GM21723 (cell line): ENCODE data around the gene KRT80.

Experiments used
- ATAC-seq: cut with Tn5 transposase; IDR thresholded peaks from one replicate; pipeline ENCODE4 v1.9.1; 2021; ENCODE audit warnings: mild to moderate bottlenecking, moderate library complexity; ENCODE audit not compliant: unreplicated experiment

KRT80 gene

GRCh38 chr12:52199294-52199919 lies 7.6 kb upstream of the KRT80 start:
- ATAC-seq = no peak

DNA sequence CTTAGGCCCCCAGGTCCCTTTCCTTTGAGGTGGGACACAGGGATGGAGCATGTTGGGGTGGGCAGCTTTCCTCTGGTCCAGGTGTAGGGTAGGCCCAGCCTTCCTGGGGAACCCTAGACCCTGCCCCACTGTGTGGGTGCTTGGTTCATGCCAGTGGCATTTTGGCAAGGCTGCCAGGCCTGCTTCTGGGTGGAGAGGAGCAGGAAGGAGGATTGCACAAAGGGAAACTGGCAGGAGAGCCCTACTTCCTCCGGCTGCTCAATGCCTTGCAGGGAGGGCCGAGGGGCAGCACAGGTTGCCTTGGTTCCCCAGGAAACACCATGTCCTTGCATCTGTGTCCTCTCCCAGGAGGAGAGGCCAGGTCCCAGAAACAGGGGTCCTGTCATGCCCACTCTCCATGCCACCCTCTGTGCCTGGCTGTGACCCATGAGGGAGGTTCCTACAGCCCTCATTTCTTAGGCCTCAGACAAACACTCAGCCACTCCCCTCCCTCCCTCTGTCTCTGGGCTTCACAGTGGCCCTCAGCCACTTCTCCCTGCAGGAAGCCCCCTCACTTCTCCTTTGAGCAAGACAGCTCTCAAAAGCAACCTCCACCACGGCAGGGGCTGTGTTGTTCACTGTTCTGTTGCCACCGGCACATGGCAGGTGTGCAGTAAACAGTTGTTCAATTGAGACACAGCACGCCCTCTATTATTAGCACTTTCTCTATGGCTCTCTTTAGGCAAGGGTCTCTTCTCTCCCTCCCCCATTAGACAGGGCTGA lies 6.8 kb upstream of the KRT80 start:
- ATAC-seq = no peak

DNA sequence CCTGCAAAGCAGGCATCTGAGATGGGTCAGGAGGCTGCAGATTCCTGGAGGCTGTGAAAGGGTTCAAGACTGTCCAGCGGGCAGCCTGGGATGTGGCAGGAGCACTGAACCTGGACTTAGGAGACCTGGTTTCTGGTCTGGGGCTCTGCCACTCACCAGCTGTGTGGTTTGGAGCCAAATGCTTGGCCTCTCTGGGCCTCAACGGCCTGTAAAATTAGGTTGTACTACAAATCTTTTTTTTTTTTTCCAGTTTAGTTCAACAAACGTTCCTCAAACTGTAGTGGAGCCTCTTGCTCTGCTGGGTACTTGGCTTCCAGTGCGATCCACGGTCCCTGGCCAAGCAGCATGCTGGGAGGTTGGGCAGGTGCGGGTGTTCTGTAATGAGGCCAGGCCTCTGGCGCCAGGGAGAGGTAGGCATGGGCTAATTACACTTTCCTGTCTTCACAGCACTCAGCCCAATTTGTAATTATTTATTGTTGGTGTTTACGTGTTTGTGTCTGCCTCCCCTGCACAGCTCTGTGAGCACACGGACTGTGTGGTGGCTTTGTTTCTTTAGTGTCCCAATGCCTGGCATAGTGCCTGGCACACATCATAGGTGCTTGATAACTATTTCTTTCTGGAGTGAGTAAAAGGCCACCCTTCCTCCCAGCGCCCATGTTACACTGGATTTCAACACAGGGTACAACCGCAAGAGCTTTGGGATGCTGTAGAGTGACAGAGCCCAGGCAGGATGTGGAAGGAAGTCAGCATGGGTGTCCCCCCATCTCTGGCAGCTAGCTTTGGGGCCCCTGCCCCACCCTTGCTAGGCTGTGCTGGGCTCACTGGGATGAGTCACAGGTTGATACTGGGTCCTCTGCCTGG lies 5.8 kb upstream of the KRT80 start:
- no peak for ATAC-seq

GRCh38 chr12:52195065-52195730 lies 3.4 kb upstream of the KRT80 start:
- no peak for ATAC-seq

GRCh38 chr12:52193991-52194390 lies 2.2 kb upstream of the KRT80 start:
- ATAC-seq = no peak

DNA sequence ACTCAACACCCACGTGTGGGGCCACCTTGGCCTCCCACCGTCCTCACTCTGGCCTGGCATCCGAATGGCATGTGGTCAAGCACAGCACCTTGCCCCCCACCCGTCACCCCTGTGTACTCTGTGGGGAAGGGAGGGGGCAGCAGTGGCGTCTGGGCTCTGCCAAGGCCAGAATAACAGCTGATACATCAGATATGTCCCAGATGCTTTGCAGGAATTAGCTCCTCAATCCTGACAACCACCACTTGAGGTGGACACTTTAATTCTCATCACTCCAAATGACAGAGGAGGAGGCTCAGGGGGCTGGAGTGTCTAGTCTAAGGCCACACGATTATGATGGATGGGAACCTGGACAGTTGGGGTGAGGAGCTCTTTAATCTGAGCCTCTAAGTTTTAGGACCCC lies 1.7 kb upstream of the KRT80 start:
- no peak for ATAC-seq

DNA sequence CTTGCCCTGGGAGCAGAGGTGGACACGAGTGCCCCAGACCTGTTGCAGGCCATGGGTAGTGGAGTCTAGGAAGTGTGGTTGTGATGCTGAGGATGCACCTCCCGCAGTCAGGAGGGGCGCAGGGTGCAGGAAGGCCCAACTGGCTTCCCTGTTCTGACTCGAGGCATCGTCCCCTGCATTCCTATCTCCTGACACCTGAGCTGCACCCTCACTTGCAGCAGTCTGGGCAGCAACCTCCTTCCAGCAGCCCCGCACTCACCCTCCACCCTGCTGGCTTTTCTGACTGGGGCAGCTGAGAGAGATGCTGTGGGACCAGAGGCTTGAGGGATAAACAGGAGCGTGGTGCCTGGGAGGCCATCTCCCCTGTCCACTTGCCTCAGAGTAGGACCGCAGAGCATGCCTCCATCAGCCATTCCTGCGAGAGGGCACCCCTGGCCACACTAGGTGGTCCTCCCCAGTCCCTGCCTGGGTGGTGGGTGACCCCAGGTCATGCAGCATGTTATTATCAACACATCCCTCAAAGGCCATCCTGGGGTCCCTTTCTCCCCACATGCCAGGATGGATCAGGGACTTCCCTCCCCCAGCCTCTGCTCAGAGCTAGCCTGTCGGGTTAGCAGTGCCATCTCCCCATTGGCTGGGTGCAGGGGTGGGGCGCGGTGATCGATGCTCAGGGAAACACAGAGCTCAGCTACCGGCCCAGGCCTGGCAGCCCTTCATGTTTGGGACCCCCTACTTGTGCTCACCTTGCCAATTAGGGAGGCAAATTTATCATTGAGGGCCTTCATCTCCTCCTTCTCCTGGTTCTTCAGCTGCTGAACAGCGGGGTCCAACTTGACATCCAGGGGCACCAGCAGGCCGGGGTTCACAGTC lies 719 bp downstream of the KRT80 start:
- ATAC-seq = no peak

- ATAC-seq = no peak
Observed at GRCh38 chr12:52189376-52190174, 2.2 kb downstream of the KRT80 start.

- ATAC-seq = no peak
Observed at GRCh38 chr12:52188658-52189057, 3.2 kb downstream of the KRT80 start.

DNA sequence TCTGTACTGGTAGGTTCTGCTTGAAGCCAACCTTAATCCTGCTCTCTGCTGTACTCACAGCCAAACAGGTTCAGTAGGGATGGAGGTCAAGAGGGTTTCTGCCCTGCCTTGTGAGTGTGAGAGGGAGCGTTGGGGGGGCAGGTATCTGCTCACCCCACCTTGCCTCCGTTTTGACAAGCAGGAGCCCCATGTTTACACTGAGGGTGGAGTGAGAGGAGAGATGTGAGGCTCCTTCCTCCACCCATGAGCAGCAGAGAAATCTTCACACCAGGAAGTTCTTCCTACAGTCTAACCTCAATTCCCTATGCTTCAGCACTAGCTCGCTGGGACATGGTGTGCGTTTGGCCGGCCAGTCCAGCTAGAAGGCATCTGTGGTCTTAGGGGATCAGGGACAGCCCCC lies 4.2 kb downstream of the KRT80 start:
- ATAC-seq = no peak

GRCh38 chr12:52187206-52187605 lies 4.6 kb downstream of the KRT80 start:
- no peak for ATAC-seq

DNA sequence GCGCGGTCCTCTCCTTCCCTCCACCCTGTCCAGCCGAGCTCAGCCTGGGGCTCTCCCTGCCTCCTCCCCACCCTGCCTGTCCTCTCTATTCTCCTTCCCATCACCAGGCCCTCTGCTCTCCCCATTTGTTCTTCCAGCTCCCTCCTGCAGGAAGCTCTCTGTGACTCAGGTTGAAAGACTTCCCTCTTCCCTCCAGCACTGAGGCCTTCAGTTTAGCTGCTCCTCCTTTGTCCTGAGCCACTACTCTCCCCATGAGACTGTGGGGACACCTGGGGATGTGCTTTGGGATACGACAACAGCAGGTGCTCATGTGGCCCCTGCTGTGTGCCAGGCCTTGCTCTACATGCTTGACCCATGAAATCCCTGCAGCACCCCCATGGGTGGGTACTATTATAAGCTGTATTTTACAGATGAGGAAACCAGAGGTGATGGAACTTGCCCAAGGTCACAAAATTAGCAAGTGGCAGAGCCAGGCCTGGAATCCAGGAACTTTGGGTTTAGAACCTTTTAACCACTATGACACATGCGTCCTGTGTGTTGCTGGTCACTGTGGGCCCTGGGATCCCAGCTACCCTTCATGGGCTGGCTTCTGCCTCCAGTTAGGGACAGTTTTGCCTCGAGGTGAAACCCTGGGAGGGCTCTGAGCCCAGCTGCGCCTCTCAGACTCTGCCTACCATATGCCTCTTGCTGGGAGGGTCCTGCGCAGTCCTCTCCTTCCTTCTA lies 5.5 kb downstream of the KRT80 start:
- no peak for ATAC-seq

DNA sequence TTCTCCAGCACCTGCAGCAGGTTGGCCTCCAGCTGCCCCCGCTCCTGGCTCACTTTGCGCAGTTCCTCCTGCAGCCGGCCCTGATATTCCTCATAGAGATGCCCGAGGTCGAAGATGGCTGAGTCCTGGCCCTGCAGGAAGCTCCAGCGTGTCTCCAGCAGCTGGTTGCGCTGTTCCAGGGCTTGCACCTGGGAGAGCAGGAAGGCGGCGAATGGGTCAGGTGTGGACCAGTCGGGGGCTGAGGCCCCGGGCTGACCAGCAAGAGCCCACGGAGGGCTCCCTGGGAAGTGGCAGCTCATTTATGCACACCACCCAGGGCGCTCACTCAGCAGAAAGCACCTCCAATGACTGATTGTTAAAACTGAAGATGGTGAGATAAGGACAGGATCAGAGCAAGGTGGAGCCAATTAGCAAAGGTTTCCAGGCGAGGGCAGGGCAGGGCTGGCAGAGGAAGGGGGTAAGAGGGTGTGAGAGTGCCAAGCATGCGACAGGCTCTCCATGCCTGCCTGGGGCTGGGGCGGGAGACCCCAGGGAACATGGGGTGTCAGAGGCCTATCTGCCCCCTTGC lies 6.3 kb downstream of the KRT80 start:
- ATAC-seq = no peak

DNA sequence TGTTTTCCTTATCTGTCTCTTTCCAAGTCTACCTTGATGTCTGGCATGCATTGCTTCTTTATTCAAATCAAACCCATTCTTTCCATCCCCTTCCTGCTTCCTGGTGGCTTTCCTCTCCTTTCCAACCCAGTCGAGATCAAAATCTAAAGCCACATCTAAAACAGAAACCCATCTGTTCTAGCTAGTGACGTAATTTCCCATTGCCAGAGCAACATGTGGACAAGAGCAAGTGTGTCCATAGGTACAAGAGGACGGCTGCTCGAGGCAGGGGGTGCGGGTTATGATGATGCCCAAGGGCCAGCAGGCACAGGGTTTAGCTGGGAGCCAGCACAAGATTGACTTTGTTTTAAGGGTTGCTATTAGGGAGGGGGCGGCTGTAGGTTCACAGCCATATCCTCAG lies 7.0 kb downstream of the KRT80 start:
- no peak for ATAC-seq

DNA sequence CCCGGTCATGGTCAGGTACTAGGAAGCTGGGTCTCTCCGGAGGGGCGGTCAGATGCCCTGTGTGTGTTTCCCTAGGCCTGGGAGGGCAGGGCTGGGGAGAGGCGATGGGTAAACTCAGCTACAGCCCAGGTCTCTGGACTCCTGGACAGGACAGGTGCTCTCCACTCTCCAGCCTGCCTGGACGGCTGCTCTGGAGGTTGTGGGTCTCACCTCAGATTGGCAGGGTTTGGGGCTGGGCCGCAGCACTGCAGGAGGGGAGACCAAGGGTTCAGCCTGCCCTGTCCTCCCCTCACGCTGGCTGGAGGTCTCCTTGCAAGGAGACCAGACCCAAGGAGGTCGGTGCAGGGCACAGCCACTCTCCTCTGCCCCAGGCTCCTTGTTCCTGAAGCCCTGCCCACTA lies 7.8 kb downstream of the KRT80 start:
- no peak for ATAC-seq

- no peak for ATAC-seq
Observed at GRCh38 chr12:52183544-52183910, 8.3 kb downstream of the KRT80 start.

- no peak for ATAC-seq
Observed at GRCh38 chr12:52182898-52183543, 8.8 kb downstream of the KRT80 start.

GRCh38 chr12:52182384-52182783 lies 9.4 kb downstream of the KRT80 start:
- no peak for ATAC-seq
